SJSA1 (cell line): ENCODE measurements around the gene MUSK. TPM values are rescaled to one million over a fixed set of nuclear protein-coding genes. Genes with fewer than 3 reads are reported as not detected.
A peak's percentile ranks its signal among the peaks of the same experiment; 100 is the strongest.
"Not testable (repeated sequence)": the region's sequence is repeated elsewhere in the genome, so short reads cannot be mapped to it uniquely, and the experiment has no call there.

Experiments used
- DNase-seq, 2 experiments: peaks; one replicate each; pipeline ENCODE4 v3.0.0-alpha.2; 2015 to 2020; ENCODE audit warnings: low spot score in 2 of 2, low read depth in 1 of 2
- H3K27ac ChIP-seq: fragments of 250-450 bp; sonication (Bioruptor Pico); 2 replicates; pipeline ENCODE4 v1.5.1; 2020; ENCODE audit warnings: mild to moderate bottlenecking, moderate library complexity
- H3K27me3 ChIP-seq: fragments of 250-450 bp; sonication (Bioruptor Pico); replicated peaks from 2 replicates; pipeline ENCODE4 v1.5.1; 2020; ENCODE audit warnings: mild to moderate bottlenecking, moderate library complexity
- H3K36me3 ChIP-seq: fragments of 250-450 bp; sonication (Bioruptor Pico); 2 replicates; pipeline ENCODE4 v1.5.1; 2020; ENCODE audit warnings: mild to moderate bottlenecking
- H3K4me1 ChIP-seq: fragments of 250-450 bp; sonication (Bioruptor Pico); replicated peaks from 2 replicates; pipeline ENCODE4 v1.6.1; 2021; ENCODE audit warnings: mild to moderate bottlenecking
- H3K4me3 ChIP-seq: fragments of 250-450 bp; sonication (Bioruptor Pico); 2 replicates; pipeline ENCODE4 v1.5.1; 2020; ENCODE audit warnings: mild to moderate bottlenecking
- H3K9me3 ChIP-seq: fragments of 250-450 bp; sonication (Bioruptor Pico); replicated peaks from 2 replicates; pipeline ENCODE4 v1.5.1; 2020; ENCODE audit warnings: mild to moderate bottlenecking
- total RNA-seq: library from RNA; depleted of rRNA; stranded (reverse); fragments of >200 nt; shearing (Covaris generic); gene quantifications from 2 replicates; pipeline ENCODE4 v1.2.3, GENCODE V29; 2014

MUSK gene
- total RNA-seq, 1 experiment from 2014 or later = 0.08 TPM

DNA sequence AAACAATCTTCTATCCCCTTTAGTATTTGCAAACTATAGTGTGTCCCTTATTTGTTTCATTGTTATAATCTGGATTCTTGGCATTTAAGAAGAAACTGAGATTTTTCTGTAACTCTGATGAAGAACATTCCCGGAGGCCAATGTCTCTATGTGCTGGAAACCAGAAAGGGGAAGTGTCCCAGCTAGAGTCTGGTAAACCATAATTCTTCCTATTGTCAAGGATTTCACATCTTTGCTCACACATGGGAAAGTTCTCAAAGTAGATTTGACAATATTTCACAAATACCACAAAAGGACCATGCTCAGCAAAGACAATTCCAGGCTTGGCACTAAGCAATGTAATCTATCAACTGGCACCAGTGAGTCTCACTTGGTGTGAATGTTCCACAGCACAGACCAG lies 146.8 kb downstream of the MUSK start:
- H3K4me1 ChIP-seq = no peaks in the 10 kb centered on the region
- no peak for DNase-seq
- no peaks in the 10 kb centered on the region for H3K9me3 ChIP-seq
- H3K27me3 ChIP-seq = no peaks in the 10 kb centered on the region
- no peak overlapping the region for H3K4me3 ChIP-seq
- no peaks in the 10 kb centered on the region for H3K36me3 ChIP-seq
- H3K27ac ChIP-seq = no peak overlapping the region

DNA sequence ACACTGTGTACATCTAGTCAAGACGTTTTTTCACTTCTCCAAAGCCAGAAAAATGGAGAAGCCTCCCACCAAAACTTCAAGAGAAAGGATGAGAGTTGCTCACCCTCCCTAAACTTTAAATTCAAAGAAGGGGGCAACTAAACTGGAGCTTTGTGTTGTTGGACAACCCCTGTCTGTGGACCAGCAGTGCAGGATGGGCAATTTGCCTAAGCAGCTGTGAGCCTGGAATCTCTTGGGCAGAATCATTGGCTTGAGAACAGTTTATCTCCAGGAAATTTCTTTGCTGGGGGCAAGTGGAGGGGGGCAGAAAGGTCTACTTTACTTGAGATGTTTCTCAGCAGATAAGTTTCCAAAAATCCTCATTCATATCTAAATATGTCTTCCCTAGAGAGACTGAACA lies 151.8 kb downstream of the MUSK start:
- no peaks in the 10 kb centered on the region for H3K36me3 ChIP-seq
- DNase-seq = no peak
- no peak overlapping the region for H3K4me3 ChIP-seq
- no peaks in the 10 kb centered on the region for H3K9me3 ChIP-seq
- H3K27me3 ChIP-seq = no peaks in the 10 kb centered on the region
- no peaks in the 10 kb centered on the region for H3K4me1 ChIP-seq
- H3K27ac ChIP-seq = no peak overlapping the region

DNA sequence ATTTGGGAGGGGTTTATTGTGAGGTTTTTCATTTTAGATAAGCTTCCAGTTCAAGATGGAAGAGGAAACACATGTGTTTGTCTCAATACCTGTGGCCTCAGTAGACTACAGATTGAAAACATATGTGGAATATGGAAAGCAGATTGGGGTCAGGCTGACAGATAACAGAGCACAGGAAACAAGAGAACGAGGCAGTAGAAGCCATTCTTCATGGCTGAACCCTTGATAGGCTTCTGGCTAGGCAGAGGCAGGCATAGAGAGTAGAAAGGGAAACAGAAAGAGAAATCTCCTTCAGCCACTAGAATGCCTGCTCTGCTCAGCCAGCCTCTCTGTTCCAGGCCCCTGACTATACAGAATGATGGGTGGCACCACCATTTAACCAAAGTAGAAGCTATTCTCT lies 152.5 kb downstream of the MUSK start:
- no peak overlapping the region for H3K4me3 ChIP-seq
- H3K4me1 ChIP-seq = no peaks in the 10 kb centered on the region
- no peaks in the 10 kb centered on the region for H3K9me3 ChIP-seq
- H3K36me3 ChIP-seq = no peaks in the 10 kb centered on the region
- DNase-seq = no peak
- no peak overlapping the region for H3K27ac ChIP-seq
- no peaks in the 10 kb centered on the region for H3K27me3 ChIP-seq

DNA sequence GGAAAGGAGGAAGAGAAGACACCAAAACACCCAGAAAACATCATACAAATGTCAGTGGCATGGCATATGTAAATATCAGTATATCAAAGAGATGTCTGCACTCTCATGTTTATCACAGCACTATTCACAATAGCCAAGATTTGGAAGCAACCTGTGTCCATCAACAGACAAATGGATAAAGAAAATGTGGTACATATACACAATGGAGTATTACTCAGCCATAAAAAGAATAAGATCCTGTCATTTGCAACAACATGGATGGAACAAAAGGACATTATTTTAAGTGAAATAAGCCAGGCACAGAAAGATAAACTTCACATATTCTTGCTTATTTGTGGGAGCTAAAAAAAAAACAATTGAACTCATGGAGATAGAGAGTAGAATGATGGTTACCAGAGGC lies 156.5 kb downstream of the MUSK start:
- not testable (repeated sequence) for DNase-seq, H3K27me3 ChIP-seq, H3K27ac ChIP-seq, H3K4me3 ChIP-seq, H3K9me3 ChIP-seq, H3K36me3 ChIP-seq, H3K4me1 ChIP-seq

DNA sequence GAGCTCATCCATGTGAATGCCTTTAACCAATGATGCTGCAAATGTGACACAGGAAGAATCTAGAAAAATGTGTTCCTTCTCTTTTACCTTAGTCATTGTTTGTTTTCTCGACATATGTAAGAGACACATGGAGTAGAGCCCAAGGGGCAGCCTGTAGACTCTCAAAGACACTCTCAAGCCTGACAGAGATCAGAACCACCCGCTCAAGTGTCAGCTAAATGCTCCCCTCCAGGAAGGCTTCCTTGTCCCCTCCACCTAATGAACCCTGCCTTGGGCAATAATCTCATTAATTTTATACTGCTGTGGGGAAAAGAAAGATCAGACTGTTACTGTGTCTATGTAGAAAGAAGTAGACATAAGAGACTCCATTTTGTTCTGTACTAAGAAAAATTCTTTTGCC lies 157.4 kb downstream of the MUSK start:
- Histone ChIP-seq H3K36me3 (no peaks in the 10 kb centered on the region), H3K27ac (no peak overlapping the region), H3K27me3 (no peaks in the 10 kb centered on the region), H3K4me3 (no peak overlapping the region), H3K9me3 (no peaks in the 10 kb centered on the region), H3K4me1 (no peaks in the 10 kb centered on the region)
- no peak for DNase-seq

DNA sequence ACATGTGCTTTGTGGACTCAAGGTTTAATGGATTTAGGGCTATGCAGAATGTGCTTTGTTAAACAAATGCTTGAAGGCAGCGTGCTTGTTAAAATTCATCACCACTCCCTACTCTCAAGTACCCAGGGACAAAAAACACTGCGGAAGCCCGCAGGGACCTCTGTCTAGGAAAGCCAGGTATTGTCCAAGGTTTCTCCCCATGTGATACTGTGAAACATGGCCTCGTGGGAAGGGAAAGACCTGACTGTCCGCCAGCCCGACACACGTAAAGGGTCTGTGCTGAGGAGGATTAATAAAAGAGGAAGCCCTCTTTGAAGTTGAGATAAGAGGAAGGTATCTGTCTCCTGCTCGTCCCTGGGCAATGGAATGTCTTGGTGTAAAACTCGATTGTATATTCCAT lies 157.8 kb downstream of the MUSK start:
- not testable (repeated sequence) for H3K27me3 ChIP-seq, H3K4me3 ChIP-seq, H3K36me3 ChIP-seq, H3K27ac ChIP-seq, H3K4me1 ChIP-seq, DNase-seq, H3K9me3 ChIP-seq

DNA sequence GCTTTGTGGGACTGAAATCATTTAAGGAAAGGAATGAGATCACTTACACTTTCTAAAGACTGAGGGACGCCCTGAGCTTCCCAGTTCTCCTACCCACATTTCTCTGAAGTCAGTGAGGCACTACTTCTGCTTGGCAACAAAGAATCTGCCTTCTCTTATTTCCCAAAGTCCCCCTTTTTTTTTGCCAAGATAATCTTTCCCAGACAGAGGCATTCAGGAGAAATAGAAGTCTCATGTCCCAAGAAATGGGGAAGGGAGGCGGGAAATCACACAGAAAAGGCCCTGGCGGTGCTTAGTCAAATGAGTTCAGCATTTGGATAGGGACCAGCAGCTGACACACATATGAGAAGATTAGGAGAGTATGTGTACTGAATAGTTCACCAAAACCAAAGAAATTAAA lies 159.7 kb downstream of the MUSK start:
- no peak overlapping the region for H3K27ac ChIP-seq
- no peak for DNase-seq
- no peaks in the 10 kb centered on the region for H3K36me3 ChIP-seq
- peaks cover 2% of the 10 kb centered on the region; the same call in 1 of the 2 replicates for H3K4me1 ChIP-seq
- H3K4me3 ChIP-seq = no peak overlapping the region
- H3K27me3 ChIP-seq = no peaks in the 10 kb centered on the region
- H3K9me3 ChIP-seq = no peaks in the 10 kb centered on the region

DNA sequence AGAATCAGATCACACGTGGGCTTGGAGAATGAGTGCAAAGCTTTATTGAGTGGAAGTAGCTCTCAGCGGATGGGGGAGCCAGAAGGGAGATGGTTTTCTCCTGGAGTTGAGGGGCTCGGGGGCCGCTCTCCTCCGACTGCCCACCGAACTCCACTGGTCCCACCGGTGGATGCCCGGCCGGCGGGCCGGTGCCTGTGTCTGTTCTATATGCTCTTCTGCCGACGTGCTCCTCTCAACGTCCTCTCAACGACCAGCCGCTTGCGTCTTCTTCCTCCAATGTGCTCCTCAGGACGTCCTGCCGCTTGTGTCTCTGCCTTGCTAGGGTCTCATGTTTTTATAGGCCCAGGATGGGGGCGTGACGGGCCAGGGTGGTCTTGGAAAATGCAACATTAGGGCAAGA lies 161.9 kb downstream of the MUSK start:
- Histone ChIP-seq H3K4me1 (peaks cover 10% of the 10 kb centered on the region; the same call in 1 of the 2 replicates), H3K4me3 (no peak overlapping the region), H3K9me3 (no peaks in the 10 kb centered on the region), H3K36me3 (no peaks in the 10 kb centered on the region), H3K27ac (no peak overlapping the region), H3K27me3 (no peaks in the 10 kb centered on the region)
- no peak for DNase-seq

DNA sequence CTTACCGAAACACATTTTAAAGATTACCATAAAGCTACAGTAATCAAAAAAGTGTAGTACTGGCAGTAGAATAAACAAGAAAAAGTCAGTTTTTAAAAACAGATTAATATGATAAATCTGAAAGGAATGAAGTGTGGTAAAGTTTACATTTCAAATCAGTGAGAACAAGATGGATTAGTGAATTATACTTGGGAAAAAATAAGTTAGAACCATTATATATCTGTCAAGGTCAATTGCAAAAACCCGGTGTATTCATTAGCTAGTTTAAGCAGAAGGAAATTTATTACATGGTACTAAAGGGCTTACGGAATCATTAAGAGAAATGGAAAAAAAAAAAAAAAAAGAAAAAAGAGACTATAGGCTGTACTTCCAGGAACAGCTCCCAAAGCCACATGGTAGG lies 164.3 kb downstream of the MUSK start:
- DNase-seq = no peak
- no peak overlapping the region for H3K27ac ChIP-seq
- H3K4me1 ChIP-seq = peaks cover 22% of the 10 kb centered on the region
- no peaks in the 10 kb centered on the region for H3K36me3 ChIP-seq
- H3K4me3 ChIP-seq = no peak overlapping the region
- no peaks in the 10 kb centered on the region for H3K9me3 ChIP-seq
- H3K27me3 ChIP-seq = no peaks in the 10 kb centered on the region

DNA sequence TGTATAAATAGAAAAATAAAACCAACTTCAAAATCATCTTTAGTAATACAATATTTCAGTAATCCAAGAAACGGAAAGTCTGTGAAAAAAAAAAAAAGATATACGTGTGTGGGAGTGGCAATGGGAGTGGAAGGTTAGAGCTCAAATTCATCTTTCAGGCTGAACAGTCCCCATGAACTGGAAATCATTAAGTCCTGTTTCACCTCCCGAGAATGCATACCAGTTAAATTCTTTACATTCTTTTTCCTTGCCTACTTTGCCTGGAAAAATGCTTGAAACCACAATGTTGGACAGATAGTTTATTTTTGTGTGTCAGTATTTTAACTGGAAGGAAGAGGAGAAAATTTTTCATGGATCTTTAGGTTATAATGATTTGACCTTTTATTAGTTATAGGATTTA lies 166.8 kb downstream of the MUSK start:
- Histone ChIP-seq H3K4me3 (no peak overlapping the region), H3K9me3 (no peaks in the 10 kb centered on the region), H3K4me1 (peaks cover 26% of the 10 kb centered on the region), H3K27me3 (no peaks in the 10 kb centered on the region), H3K27ac (peak overlapping the region; percentile 92), H3K36me3 (no peaks in the 10 kb centered on the region)
- DNase-seq = peak in 1 of 2 experiments; percentile 90

DNA sequence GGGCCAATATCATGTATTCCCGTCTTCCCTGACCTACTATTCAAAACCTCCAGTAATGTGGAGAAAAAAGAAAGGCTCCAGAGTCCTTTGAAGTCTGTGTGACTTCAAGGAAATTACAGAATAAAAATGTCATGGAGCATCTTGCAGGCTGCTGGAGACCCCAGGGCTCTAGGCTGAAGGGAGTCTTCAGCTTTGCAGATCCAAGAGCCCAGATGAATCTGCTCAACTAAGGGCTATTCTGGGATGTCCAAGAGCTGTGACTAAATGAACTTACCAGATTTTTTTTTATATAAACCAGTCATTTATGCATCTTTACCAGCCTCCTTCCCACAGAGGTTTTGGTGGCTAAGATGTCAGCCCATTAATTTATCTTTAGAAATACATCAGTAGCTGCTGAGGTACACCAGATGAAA lies 167.3 kb downstream of the MUSK start:
- H3K4me3 ChIP-seq = no peak overlapping the region
- H3K9me3 ChIP-seq = no peaks in the 10 kb centered on the region
- H3K36me3 ChIP-seq = no peaks in the 10 kb centered on the region
- peak overlapping the region; percentile 92 for H3K27ac ChIP-seq
- DNase-seq = no peak
- H3K27me3 ChIP-seq = no peaks in the 10 kb centered on the region
- H3K4me1 ChIP-seq = peaks cover 26% of the 10 kb centered on the region

DNA sequence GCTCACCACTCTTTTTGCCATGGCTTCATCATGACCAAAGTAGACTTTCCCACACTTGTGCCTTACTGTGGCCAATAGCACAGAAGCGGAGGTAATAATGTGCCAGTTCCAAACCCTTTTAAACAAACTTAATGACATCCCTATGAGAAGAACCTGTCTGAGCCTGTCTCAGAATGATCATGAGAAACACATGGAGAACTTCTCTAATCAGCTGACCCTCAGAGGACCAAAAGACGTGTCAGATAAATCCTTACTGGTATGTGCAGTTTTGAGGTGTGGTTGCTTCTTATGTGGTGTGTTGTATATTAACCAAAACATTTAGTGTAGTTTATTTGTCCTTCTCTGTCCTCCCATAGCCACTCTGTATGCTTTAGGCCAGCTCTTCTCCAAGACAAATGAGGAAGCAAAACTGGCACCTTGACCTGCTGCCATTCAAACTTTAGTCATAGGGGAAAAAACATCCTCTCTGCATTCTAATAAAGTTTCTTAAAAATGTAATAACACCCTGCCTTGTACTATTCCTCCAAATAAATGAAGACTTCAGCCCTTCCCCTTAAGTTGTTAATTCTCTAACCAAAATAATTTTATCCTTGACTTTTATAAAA lies 168.9 kb downstream of the MUSK start:
- H3K27ac ChIP-seq = no peak overlapping the region
- H3K27me3 ChIP-seq = no peaks in the 10 kb centered on the region
- no peak overlapping the region for H3K4me3 ChIP-seq
- H3K36me3 ChIP-seq = no peaks in the 10 kb centered on the region
- DNase-seq = no peak
- peaks cover 31% of the 10 kb centered on the region for H3K4me1 ChIP-seq
- H3K9me3 ChIP-seq = no peaks in the 10 kb centered on the region

DNA sequence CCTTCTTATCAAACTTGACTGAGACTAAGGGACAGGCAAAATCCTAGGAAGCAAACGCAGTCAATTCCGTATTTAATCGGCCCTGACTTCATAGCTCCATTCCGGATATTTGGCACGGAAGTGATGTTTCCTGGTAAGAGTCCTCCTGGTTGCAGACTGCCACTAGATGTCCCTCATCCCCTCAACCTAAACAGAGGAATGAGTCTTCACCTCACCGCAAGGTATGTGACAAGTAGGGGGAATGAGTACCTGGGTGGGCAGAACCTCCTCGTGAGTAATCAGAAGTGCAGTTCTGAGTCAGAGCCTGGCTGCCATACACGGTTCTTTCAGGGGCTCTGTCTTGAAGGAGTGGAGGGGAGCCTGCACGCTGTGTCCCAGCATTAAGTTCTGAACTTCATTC lies 173.6 kb downstream of the MUSK start:
- peaks cover 13% of the 10 kb centered on the region for H3K4me1 ChIP-seq
- H3K9me3 ChIP-seq = no peaks in the 10 kb centered on the region
- no peak for DNase-seq
- no peaks in the 10 kb centered on the region for H3K36me3 ChIP-seq
- no peaks in the 10 kb centered on the region for H3K27me3 ChIP-seq
- no peak overlapping the region for H3K4me3 ChIP-seq
- H3K27ac ChIP-seq = no peak overlapping the region

DNA sequence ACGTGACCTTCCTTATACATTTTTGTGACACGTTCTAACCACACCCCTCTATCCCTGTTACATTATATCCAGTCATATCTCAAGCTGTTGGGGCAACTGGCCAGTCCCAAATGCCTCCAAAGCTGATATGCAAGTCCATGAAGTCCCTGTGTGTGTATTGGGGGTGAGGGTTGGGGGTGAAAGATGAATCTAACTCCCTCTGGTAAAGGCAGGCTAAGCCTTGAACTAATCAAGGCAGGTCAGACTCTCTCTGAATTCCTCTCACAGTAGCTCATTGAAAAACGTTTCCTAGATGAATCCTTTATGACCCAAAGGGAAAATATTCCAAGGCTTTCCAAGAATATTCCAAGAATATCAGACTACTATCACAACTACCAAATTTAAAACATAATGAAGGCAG lies 174.4 kb downstream of the MUSK start:
- no peaks in the 10 kb centered on the region for H3K27me3 ChIP-seq
- H3K27ac ChIP-seq = no peak overlapping the region
- H3K9me3 ChIP-seq = no peaks in the 10 kb centered on the region
- peaks cover 13% of the 10 kb centered on the region for H3K4me1 ChIP-seq
- H3K36me3 ChIP-seq = no peaks in the 10 kb centered on the region
- H3K4me3 ChIP-seq = no peak overlapping the region
- no peak for DNase-seq

DNA sequence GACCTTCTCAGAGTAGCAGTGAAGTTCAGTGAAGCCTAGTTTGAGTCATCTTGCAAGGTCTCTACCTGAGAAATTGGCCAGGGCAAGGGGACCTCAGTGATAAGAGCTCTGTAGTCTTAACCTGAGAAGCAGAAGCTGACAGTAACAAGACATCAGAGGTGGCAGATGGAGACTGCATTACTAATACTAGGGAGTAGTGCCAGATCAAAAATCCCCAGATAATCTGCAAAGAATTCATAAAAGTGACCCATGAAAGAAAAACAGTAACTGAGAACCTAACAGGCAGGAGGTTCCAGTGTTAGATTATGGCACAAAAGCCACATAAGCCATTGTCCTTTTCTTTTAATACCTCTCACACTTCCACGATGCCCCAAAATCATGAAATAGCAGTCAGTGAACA lies 175.5 kb downstream of the MUSK start:
- no peak for DNase-seq
- no peak overlapping the region for H3K27ac ChIP-seq

More for the DNA sequence above, 175.5 kb downstream of the MUSK start:
- Histone ChIP-seq H3K36me3 (no peaks in the 10 kb centered on the region), H3K9me3 (no peaks in the 10 kb centered on the region), H3K4me1 (peaks cover 9% of the 10 kb centered on the region), H3K4me3 (no peak overlapping the region), H3K27me3 (no peaks in the 10 kb centered on the region)
